HG03439 (cell line): ENCODE data around the gene ACTG1.

ENCODE experiments used
- ATAC-seq: cut with Tn5 transposase; IDR thresholded peaks from one replicate; pipeline ENCODE4 v1.9.1; 2021; ENCODE audit warnings: mild to moderate bottlenecking, moderate library complexity; ENCODE audit not compliant: unreplicated experiment

The ACTG1 gene

DNA sequence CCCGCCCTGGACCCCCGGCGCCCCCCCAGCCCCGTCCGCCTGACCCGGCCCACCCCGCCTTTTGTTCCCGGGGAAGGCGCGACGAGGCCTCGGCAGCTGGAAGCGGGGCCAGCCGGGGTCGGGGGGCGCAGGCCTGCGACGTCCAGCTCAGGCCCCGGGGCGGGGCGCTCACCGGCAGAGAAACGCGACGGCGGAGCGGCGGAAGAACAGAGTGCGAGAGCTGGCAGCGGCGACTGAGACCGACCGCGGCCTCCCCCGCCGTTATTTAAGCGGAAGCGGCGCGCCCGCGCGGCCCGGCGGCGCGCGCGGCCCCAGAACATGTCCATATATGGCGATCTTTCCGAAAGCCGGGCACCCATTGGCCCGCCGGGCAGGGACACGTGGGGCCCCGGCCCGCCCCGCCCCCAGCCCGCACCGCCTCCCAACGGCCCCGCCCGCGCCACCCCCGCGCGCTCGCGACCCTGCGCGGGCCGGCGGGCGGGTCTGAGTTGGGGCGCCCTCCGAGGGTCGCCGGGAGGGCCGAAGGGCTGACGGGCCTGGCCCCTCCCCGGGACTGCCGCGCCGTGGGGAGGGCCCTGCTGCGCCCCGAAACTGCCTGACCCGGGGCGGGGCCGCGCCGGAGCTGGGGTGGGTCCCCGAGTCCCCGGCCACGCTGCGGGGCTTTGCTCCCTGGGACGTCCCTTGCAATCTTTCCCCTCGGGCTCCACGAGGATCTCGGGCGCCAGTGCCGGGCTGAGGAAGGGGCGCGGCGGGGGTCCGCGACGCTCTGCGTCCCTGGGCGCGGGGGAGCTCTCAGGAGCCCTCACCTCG is at the start of gene ACTG1:
TSS of gene ACTG1 (minus strand) at position 238 of the 810 bp plus-strand sequence. CDS start 445 bp downstream, outside the sequence.
- ATAC-seq: peak; percentile 43

DNA sequence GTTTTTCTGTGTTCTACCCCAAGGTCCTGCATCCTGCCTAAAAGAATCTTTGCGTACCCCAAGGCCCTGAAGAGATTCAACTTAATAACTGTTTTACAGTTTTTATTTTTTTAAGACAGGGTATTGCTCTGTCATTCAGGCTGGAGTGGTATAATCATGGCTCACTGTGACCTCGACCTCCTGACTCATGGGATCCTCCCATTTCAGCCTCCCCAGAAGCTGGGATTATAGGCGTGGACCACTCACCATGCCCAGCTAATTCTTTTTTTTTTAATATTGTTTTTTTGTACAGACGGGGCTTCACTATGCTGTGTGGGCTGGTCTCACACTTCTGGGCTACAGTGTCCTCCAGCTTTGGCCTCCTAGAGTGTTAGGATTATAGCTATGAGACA is 48.9 kb upstream of the ACTG1 start:
- ATAC-seq: no peak

DNA sequence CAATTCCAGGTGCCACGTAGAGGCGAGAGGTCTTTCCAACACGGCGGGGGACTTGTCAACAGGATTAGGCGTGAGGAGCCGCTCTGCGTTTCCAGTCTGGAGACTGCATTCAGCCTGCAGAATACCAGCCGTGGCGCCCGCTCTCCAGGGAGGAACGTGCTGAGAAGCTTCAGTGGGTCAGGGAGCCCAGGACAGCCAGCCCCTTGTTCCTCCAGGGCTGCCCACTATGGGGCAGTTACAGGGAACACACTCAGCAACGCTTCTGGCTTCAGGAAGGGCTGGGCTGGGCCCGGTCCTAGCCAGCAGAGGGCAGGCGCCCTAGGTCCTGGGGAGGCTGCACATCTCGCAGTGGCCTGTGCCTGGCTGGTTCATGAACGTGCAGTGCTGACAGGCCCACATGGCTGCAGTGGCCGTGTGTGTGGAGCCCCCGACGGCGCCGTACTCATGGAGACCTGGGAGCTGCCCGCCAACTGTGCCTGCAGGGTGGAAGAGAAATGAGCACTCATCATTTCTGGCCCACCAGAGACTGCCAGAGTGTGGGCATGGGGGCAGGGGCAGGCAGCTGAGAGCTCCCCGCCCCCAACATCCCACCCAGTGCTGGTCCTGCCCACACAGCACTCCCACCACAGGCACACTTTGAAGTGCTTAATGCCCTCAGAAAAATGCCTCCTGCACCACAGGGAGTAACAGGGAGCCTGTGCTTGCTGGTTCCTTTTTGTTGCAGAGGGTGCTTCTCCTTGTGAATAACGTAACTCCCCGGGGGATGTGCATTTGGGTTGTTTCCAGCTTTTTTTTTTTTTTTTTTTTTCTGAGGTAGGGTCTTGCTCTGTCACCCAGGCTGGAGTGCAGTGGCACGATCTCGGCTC is 46.6 kb upstream of the ACTG1 start:
- no peak for ATAC-seq

DNA sequence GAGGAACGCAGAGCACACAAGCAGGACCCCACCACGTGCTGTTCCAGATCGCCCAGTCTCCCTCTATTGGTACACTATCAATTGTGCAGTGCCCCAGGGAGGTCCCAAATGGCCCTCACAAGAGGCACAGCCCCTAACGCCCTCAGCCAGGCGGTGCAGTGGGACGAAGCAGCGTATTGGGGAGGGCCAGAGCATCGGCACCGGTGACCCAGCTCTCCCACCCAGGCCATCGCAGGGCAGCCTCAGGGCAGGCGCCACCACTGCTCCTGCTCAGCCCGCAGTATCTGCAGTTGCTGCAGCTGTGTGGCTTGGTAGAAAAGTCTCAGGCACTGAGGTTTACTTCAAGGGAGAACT is 45.5 kb upstream of the ACTG1 start:
- no peak for ATAC-seq

DNA sequence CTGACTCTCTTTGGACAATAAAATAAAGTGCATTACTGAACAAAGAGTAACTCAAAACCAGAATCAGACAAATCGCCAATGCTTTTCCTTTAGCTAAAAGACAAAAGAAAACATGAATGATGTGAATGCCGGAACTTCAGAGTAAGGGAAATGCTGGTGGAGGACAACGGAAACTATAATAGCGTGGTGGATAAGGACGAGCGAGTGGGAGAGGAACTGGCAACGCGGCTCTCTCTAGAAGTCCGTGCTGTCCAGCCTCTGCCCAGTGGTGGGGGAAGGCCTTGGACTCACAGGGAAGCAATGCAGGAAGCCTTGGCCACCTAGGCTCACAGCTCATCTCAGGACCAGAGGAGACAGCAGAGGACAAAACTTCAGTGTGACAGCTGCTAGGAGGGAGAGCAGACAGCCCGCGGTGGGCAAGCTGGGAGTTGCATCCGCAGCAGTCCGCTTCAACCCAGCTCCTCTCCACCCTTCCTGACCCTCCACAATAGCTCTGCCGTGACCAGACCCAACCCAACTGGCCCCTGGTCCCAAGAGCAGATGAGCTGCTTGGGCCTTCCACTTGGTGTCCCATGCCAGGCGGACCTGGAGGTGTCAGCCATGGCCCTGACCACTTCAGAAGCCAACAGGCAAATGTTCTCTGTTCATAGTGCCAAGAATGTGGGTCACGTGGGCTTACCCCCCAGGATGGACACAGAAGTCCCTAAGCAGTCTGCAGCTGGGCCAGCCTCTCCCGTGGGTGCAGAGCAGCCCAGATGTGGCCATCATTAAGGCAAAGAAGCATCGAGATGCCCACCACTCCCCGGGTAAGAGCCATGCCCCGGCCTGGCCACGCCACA is 44.9 kb upstream of the ACTG1 start:
- no peak for ATAC-seq

DNA sequence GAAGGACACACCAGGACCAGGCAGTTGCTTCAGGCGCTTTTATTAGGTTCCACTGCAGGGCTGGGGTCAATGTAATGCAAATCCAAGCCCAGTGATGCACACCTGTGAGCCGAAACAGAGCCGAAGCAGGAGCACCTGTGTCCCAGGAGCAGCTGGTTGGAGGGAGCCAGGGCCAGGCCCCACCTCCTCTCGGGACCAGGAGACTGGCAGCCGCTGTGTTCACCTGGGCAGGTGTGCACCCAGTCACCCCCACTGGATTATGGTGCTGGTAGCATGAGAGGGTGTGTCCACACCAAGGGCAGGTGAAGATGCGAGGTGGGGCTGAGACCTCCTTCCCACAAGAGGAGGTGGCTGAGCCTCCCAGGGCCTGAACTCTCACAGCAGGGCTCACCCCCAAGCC is 44.3 kb upstream of the ACTG1 start:
- no peak for ATAC-seq

DNA sequence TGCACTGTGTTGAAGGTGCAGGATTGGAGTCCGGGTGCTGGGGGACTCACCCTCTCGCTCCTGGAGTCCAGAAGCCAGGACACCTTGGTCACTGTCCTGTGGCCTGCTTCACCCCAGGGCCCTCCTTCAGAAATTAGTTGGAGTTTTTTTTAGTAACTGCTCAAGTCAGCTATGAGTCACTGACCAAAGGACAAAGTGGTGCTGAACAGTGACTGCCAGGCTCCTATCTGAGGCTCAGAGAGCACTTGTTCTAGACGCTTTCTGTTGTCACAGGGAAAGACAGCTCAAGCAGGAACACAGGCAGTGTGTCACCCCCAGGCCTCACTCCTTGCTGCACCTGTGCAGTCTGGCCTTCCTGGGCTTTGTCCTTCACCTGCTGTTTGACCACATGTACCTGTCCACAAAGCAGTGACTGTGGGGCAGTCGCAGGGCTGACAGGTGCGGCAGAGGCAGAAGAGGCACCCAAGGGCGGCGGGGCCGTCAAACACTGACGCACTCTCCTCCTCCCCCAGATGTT is 43.6 kb upstream of the ACTG1 start:
- no peak for ATAC-seq

DNA sequence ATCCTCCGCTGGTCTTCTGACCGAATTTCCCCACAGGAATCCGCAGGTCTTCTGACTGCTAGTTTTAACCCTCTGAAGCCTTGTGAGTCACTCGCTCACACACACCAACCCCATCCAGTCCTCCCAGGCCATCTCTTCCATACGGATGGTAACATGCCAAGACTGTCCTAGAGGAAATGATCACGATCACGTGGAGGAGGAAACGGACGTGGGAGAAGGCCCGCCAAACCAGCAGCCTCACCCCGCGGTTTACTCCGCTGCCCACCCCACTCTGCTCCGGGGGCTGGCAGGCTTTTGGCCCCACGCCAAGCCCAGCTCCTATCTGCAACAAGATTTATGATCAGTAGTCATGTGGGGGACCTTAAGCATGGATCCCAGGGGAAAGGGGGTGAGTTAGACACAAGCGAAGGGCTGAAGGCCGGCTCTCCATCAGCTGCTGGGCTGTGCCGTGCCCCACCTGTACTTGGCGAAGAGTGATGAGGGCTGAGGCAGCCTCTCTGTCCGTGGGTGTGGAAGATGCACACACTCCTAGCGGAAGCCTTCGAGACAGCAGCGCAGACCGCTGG is 41.1 kb upstream of the ACTG1 start:
- no peak for ATAC-seq

DNA sequence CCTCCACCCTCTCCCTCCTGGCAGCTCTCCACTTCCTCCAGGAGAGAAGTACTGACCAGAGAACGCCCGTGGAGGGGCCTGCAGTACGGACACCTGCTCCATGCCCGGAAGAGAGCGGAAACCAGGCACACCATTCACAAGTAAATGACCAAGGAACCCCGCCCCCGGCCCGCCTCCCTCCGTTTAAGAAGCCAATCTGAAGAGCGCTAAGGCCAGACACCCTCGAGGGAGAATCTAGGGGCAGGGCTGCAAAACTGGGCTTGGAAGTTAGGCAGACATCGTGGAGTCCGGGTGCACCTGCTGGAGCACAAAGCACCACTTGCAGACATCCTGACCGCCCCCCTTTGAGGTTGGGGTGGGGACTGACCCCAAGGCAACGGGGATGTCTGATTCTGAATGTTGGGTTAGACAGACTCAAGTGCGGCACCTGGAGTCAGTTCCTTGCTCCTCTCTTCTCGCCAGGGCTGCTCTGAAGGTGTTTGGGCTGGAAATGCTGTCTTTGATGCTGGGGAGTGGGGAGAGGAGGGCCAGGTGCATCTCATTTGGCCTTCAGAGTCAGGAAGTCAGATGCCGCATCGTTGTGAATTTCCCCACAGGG is 40.5 kb upstream of the ACTG1 start:
- ATAC-seq: peak; percentile 29

DNA sequence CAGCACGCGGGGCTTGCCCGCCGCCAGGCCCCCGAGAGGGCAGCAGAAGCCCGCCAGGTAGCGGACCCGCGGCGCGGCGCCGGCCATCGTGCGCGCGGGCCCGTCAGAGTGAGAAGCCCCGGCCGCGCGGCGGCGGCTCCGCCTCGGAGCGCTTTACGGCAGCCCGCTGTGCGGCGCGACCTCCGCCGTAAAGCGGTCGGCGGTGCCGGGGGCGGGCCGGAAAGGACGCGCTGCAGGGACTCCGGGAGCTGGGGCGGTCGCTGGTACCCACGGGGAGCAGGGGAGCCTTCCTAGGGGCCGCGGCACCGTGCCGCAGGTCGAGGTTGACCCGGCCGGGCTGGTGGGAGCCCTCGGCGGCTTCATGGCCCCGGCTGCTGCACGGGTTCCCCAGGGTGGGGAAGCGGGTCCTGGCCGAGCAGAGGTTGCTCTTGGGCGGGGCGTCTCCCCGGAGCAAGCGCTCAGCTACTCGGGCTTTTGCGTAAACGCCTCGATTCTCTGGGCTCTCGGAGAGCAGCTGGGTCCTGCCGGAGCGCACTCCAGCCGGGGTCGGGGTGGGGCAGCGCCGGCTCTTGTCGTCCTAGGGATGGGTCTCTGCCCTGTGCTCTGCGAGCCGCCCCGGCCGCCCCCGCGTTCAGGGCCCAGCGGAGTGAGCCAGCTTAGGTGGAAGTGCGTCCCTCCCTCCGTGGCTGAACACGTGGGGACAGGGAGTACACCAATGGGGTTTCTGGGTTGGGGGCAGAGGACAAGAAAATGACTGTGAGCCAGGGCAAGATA is 39.8 kb upstream of the ACTG1 start, which contains the start of gene FAAP100:
TSS of gene FAAP100 (minus strand) at position 110 of the 774 bp plus-strand sequence. CDS start at position 87, 23 bp downstream.
- ATAC-seq: peak; percentile 49

DNA sequence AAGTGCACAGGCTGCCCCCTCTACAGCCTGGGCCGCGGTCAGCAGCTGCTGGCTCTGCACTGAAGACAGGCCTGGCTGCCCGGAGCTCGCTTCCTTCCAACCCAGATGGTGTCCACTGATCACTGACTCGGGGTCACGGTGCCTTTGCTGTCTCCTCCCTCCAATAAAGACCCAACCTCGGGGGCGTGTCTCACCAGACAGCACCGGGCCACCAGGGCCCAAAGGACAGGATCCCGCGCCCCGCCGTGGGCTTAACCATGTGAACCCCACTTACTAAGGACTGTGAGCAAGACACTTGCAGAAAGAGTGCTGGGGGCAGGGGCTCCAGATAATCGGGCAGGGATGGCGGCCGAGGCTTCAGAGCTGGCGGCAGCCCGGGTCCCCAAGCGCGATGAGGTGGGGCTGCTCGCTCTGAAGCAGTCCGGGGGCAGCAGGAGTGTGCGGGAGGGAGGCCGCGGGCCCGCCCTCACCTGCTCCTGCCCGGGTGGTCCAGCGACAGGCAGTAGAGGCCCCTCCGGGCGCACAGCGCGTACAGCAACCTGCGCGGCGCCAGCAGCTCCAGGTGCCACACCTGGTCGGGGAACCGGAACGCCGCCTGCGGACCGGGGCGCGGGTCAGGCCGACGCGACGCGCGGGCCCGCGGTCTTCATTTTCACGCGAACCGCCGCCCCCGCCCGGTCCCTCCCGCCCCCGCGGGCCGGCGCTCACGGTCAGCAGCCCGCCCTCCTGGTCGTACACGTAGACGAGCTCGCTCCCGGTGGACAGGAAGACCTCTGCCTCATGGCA is 39.1 kb upstream of the ACTG1 start:
- ATAC-seq: peak; percentile 10

DNA sequence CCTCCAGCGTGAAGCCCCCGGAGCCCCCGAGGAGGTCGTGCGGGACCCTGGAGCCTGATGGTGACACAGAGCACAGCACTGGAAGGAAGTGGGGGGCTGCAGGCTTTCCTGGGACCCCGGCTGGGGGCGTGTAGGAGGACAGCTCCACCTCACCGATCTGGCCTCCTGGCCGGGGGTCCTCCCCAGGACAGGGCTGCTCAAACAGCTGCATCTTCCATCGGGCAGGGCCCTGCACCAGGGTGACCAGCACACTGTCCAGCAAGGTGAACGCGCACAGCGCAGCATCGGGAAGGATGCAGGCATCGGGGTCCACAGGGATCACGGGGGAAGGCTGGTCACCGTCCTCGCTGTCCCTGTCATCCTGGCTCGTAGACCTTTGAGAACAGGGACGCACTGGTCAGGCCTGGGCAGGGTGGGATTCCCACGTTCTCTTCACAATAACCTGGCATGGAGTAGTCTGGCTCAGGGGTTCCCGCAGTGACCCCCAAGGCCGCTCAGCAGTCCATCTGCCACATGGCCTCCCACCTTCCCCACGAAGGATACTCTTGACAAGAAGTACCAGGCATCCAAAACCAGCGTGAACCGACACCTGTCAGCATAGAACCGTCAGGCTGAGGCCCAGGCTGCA is 38.3 kb upstream of the ACTG1 start:
- no peak for ATAC-seq

DNA sequence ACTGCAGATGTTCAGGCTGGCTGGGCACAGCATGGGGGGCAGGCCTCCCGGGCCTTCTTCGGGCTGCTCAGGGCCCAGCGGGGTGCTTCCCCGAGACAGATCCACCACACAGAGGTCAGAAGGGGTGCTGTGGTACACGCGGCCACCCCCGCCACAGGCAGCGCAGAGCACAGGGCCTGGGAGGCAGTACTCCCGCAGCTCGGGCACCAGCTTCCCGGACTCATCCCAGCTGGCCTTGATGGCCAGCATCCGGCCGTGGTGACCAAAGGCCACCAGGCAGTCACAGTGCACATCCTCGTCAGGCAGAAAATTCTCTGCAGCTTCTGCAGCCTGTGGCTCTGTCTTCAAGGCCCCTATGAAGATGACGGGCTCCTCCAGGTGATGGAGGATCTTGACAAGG is 37.7 kb upstream of the ACTG1 start:
- no peak for ATAC-seq

DNA sequence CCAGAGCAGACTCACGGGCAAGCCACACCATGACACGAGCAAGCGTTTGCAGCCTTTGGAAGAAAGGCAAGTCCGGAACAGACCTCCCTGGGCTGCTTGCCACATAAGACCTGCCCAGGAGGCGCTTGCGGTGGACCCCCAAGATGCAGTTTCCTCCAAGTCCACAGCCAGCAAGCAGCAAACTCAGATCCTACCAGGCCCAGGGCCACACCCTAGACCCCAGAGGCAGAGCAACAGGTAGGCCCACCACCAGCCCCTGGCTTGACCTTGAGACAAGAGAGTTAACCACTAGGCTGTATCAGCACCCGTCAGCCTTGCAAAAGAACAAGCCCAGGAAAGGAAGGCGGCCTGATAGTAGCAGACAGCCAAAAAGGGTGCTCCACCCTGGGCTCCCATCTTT is 37.2 kb upstream of the ACTG1 start:
- ATAC-seq: no peak

DNA sequence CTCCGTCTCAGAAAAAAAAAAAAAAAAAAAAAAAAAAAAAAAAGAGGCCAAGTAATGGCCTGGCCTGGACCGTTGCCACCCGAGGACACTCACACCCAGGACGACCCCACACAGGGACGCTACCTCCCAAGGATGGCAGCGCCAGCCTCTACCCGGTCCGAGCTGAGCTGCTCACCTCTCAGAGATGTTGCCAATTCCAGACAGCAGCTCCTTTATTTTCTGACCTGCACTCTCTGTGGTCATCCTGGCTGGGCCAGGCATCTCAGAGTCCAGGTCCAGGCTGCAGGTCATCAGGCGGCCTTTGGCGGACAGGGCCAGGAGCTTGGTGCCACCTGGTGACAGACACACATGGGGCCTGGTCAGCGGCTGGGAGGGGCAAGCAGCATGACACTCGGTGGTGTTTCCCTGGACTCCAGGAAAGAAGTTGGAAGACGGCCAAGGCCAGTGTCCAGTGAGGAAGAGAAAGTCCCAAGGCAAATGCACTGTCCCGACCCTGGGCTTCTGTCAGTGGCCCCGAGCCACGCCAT is 36.5 kb upstream of the ACTG1 start:
- ATAC-seq: no peak

DNA sequence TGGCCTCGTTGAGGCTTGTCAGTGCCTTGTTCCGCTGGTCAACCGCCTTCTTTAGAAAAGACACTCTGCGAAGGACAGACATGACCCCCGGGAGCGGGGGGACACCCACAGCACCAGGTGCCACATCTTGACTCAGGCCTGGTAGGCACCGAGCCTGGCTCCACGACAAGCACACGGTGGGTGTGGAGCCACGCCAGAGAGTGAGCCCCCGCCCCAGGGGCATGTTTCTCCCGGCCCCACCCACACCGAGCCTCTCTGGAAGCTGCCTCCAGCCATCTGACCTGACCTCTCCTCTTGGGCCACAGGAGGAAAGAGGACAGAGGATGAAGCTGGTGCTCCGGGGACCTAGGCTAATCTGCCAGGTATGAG is 35.0 kb upstream of the ACTG1 start:
- ATAC-seq: no peak

DNA sequence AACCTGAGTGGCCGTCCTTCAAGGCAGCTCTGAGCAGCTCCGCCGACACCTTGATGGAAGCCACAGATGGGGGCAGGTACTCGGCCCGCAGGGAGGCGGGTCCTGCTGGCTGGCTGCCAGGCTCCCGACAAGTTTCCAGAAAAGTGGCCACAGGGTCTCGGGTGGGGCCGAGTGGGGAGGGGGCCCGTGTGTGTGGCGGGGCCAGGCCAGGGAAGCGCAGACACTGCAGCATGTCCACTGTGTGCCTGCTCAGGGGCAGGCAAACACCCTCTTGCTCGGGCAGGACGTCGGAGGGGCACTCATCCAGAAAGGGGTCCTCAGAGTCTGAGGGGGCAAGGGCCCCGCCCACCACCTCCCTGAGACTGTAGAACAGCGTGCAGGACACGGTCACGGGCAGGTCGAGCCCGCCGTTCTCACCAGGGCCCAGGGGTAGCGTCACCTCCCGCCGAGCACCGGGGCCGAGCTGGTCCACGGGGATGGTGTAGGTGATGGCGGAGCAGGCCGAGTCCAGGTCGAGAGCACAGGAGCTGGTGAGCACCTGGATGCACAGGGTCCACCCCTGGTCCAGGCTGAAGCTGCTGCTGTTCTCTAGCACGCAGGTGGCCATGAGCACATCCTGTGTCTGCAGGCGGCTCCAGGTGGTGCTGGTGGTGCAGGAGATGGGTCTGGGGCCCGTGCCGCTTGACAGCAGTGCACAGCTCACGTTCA is 34.5 kb upstream of the ACTG1 start:
- ATAC-seq: no peak
